ENCODE results near the gene MRPL4. TPM values are rescaled to one million over a fixed set of nuclear protein-coding genes. Genes with fewer than 3 reads are reported as not detected.

MRPL4 gene
- total and polyA plus RNA-seq, 2 of the 13 experiments (the other 11 are each of a cell fraction or from before 2014, with no cell fraction given) = 40.6 to 42.5 TPM

GRCh38 chr19:10224337-10224736, 27.7 kb upstream of the MRPL4 start:
- no TSS peak for BruUV-seq (replicated peaks)
- Histone ChIP-seq H4K20me1 (ENCODE audit: insufficient read depth, low read length) (no peaks in the 10 kb centered on the region), H3K27ac (ENCODE audit: extremely low read length, insufficient read depth, low read length) (no peak overlapping the region), H3K9me3 (ENCODE audit: low read length) (no peaks in the 10 kb centered on the region), H2AFZ (ENCODE audit: low read length) (no peak overlapping the region), H3K4me3 (replicated peaks in 1 of 3; ENCODE audit: insufficient read depth in 1 of 3, low read depth in 2 of 3, low read length in 3 of 3) (no peak overlapping the region), H3K9ac (ENCODE audit: insufficient read depth, low read depth, low read length) (no peak overlapping the region), H3K79me2 (ENCODE audit: insufficient read depth, low read length) (no peaks in the 10 kb centered on the region), H3K36me3 (replicated peaks in 1 of 2; ENCODE audit: control insufficient read depth in 1 of 2, insufficient read depth in 2 of 2, low read length in 2 of 2) (no peaks in the 10 kb centered on the region), H3K4me1 (ENCODE audit: insufficient read depth, low read length) (peaks cover 16% of the 10 kb centered on the region), H3K27me3 (ENCODE audit: control insufficient read depth in 1 of 2, insufficient read depth in 2 of 2, low read length in 2 of 2) (no peaks in the 10 kb centered on the region; a peak in 1 of 5 replicates), H3K4me2 (ENCODE audit: low read depth, low read length) (no peak overlapping the region)
- in situ Hi-C loops (cut with HindIII; ENCODE audit: extremely low pct_ligation_motif_present, low pct_unique_long_range_greater_than_20kb) = no loop called here
- 88% methylated on average over 10 of the region's 23 CpGs for WGBS (ENCODE audit: low lambda C conversion rate)
- ChIA-PET POLR2A (no interaction called here), CTCF (ENCODE audit: low intra/inter-chr PET ratio, low total read pairs) (no interaction called here)
- no peak for DNase-seq (ENCODE audit: low spot score)
- FAIRE-seq = no peak
- TF ChIP-seq ZNF746 (CRISPR knock-in tag; IDR thresholded peaks at IDR 0.05) (no peak), ZNF768 (CRISPR knock-in tag; IDR thresholded peaks at IDR 0.05) (peak; percentile 2; the same call in 1 of the 2 replicates)
- intact Hi-C loops (cut with micrococcal nuclease; ENCODE audit: unreplicated experiment) = no loop called here
- no peak for ATAC-seq

GRCh38 chr19:10226021-10226375, 26.0 kb upstream of the MRPL4 start:
- in situ Hi-C loops (cut with HindIII; ENCODE audit: extremely low pct_ligation_motif_present, low pct_unique_long_range_greater_than_20kb) = no loop called here
- POLR2A ChIA-PET = interaction anchor here (1.0 kb wide), 1 partner anchor 12 kb away, joined by 3 read pairs; no protein-coding TSS in a partner anchor
- no peak for TF ChIP-seq GRHL1 (CRISPR knock-in tag; conservative IDR thresholded peaks at IDR 0.05)
- TF ChIP-seq, protein P1, sequence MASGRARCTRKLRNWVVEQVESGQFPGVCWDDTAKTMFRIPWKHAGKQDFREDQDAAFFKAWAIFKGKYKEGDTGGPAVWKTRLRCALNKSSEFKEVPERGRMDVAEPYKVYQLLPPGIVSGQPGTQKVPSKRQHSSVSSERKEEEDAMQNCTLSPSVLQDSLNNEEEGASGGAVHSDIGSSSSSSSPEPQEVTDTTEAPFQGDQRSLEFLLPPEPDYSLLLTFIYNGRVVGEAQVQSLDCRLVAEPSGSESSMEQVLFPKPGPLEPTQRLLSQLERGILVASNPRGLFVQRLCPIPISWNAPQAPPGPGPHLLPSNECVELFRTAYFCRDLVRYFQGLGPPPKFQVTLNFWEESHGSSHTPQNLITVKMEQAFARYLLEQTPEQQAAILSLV (CRISPR knock-in tag; IDR thresholded peaks at IDR 0.05; ENCODE audit: borderline replicate concordance) = no peak
- TF ChIP-seq U2AF2 (IDR thresholded peaks at IDR 0.05; ENCODE audit: low read depth, low read length) = no peak
- no peak for TF ChIP-seq ELF3 (CRISPR knock-in tag; IDR thresholded peaks at IDR 0.05)
- TF ChIP-seq ADNP (CRISPR knock-in tag; IDR thresholded peaks at IDR 0.05) = no peak
- TF ChIP-seq ZNF101 (CRISPR knock-in tag; IDR thresholded peaks at IDR 0.05; ENCODE audit: borderline replicate concordance, low read depth) = no peak
- TF ChIP-seq ZNF253 (CRISPR knock-in tag; IDR thresholded peaks at IDR 0.05; ENCODE audit: borderline replicate concordance) = no peak

More at GRCh38 chr19:10226021-10226375, 26.0 kb upstream of the MRPL4 start:
- Histone ChIP-seq H3K4me2 (ENCODE audit: low read depth, low read length) (no peak overlapping the region), H3K27ac (ENCODE audit: extremely low read length, insufficient read depth, low read length) (no peak overlapping the region), H3K4me1 (ENCODE audit: insufficient read depth, low read length) (peaks cover 12% of the 10 kb centered on the region; the same call in 1 of the 2 replicates), H3K27me3 (ENCODE audit: control insufficient read depth in 1 of 2, insufficient read depth in 2 of 2, low read length in 2 of 2) (peaks cover 2 to 6% of the 10 kb centered on the region in 2 experiments; a peak in 4 of 5 replicates), H2AFZ (ENCODE audit: low read length) (no peak overlapping the region), H3K79me2 (ENCODE audit: insufficient read depth, low read length) (no peaks in the 10 kb centered on the region), H3K4me3 (replicated peaks in 1 of 3; ENCODE audit: insufficient read depth in 1 of 3, low read depth in 2 of 3, low read length in 3 of 3) (no peak overlapping the region), H3K9me3 (ENCODE audit: low read length) (no peaks in the 10 kb centered on the region), H3K9ac (ENCODE audit: insufficient read depth, low read depth, low read length) (no peak overlapping the region), H4K20me1 (ENCODE audit: insufficient read depth, low read length) (no peaks in the 10 kb centered on the region), H3K36me3 (replicated peaks in 1 of 2; ENCODE audit: control insufficient read depth in 1 of 2, insufficient read depth in 2 of 2, low read length in 2 of 2) (no peaks in the 10 kb centered on the region)
- no peak for ATAC-seq
- no peak for FAIRE-seq
- CTCF ChIA-PET (ENCODE audit: low intra/inter-chr PET ratio, low total read pairs) = no interaction called here
- DNase-seq (ENCODE audit: low spot score) = no peak
- WGBS (ENCODE audit: low lambda C conversion rate) = 71% methylated on average over 4 of the region's 6 CpGs
- no TSS peak for BruUV-seq (replicated peaks)
- intact Hi-C loops (cut with micrococcal nuclease; ENCODE audit: unreplicated experiment) = no loop called here

Data from HepG2 (cell line).